ENCODE results near the gene FOSL2.

The FOSL2 gene

GRCh38 chr2:28449126-28449487, 56.4 kb downstream of the FOSL2 start:
- no peak for DNase-seq (ENCODE audit: low spot score)

- DNase-seq (ENCODE audit: low spot score) = no peak
Observed at GRCh38 chr2:28449488-28450395, 57.1 kb downstream of the FOSL2 start.

GRCh38 chr2:28450901-28451565, 58.4 kb downstream of the FOSL2 start:
- DNase-seq (ENCODE audit: low spot score) = no peak

- no peak for DNase-seq (ENCODE audit: low spot score)
Observed at GRCh38 chr2:28451793-28452533, 59.3 kb downstream of the FOSL2 start.

- peak; percentile 25 for DNase-seq (ENCODE audit: low spot score)
Observed at GRCh38 chr2:28452534-28453081, 60.0 kb downstream of the FOSL2 start.

- DNase-seq (ENCODE audit: low spot score) = no peak
Observed at GRCh38 chr2:28453396-28453795, 60.7 kb downstream of the FOSL2 start.

- DNase-seq (ENCODE audit: low spot score) = no peak
Observed at GRCh38 chr2:28454016-28454930, 61.6 kb downstream of the FOSL2 start.

- DNase-seq (ENCODE audit: low spot score) = no peak
Observed at GRCh38 chr2:28457237-28457636, 64.6 kb downstream of the FOSL2 start.

GRCh38 chr2:28461056-28461455, 68.4 kb downstream of the FOSL2 start:
- no peak for DNase-seq (ENCODE audit: low spot score)

- no peak for DNase-seq (ENCODE audit: low spot score)
Observed at GRCh38 chr2:28462122-28462521, 69.5 kb downstream of the FOSL2 start.

GRCh38 chr2:28463211-28463816, 70.7 kb downstream of the FOSL2 start:
- no peak for DNase-seq (ENCODE audit: low spot score)

- no peak for DNase-seq (ENCODE audit: low spot score)
Observed at GRCh38 chr2:28463893-28464292, 71.2 kb downstream of the FOSL2 start.

- no peak for DNase-seq (ENCODE audit: low spot score)
Observed at GRCh38 chr2:28465148-28465885, 72.7 kb downstream of the FOSL2 start.

Small RNA genes lying within 50 kb of the gene (small RNA-seq; reads per million reads assigned to genes)
- gene AC104695.3 (0 reads per million in 2 experiments), gene SNRPGP7 (0 reads per million in 2 experiments)
